IPS DF 6.9 (cell line): ENCODE measurements around the gene ZNF423.

Experiments used
- DNase-seq: peaks from one replicate; pipeline ENCODE4 v3.0.0-alpha.2; 2013; ENCODE audit warnings: low read depth, low spot score
- H3K27ac ChIP-seq: one replicate; pipeline ENCODE4 v1.5.1; 2013; ENCODE audit warnings: low read length, control low read depth
- H3K27me3 ChIP-seq: 2 replicates; pipeline ENCODE4 v1.6.1; 2013; ENCODE audit warnings: mild to moderate bottlenecking, low read length; ENCODE audit not compliant: control insufficient read depth, insufficient read depth
- H3K36me3 ChIP-seq: 2 replicates; pipeline ENCODE4 v1.6.1; 2013; ENCODE audit warnings: low read length; ENCODE audit not compliant: control insufficient read depth, insufficient read depth
- H3K4me1 ChIP-seq: 2 replicates; pipeline ENCODE4 v1.6.1; 2013; ENCODE audit warnings: low read length; ENCODE audit not compliant: control insufficient read depth, insufficient read depth
- H3K4me3 ChIP-seq: 2 replicates; pipeline ENCODE4 v1.5.1; 2013; ENCODE audit warnings: mild to moderate bottlenecking, low read length
- H3K9me3 ChIP-seq: 2 replicates; pipeline ENCODE4 v1.6.1; 2013; ENCODE audit warnings: low read length, inconsistent platforms; ENCODE audit not compliant: control insufficient read depth, insufficient read depth
- WGBS: extraction: QIAGEN DNeasy Blood & Tissue Kit; methylation state at CpG from one replicate; pipeline ENCODE4 v1.1.7; 2013; ENCODE audit warnings: mixed read lengths, missing lambda C conversion rate; ENCODE audit not compliant: insufficient read length, insufficient coverage; 5-methylcytosine and 5-hydroxymethylcytosine counted together

Gene ZNF423

DNA sequence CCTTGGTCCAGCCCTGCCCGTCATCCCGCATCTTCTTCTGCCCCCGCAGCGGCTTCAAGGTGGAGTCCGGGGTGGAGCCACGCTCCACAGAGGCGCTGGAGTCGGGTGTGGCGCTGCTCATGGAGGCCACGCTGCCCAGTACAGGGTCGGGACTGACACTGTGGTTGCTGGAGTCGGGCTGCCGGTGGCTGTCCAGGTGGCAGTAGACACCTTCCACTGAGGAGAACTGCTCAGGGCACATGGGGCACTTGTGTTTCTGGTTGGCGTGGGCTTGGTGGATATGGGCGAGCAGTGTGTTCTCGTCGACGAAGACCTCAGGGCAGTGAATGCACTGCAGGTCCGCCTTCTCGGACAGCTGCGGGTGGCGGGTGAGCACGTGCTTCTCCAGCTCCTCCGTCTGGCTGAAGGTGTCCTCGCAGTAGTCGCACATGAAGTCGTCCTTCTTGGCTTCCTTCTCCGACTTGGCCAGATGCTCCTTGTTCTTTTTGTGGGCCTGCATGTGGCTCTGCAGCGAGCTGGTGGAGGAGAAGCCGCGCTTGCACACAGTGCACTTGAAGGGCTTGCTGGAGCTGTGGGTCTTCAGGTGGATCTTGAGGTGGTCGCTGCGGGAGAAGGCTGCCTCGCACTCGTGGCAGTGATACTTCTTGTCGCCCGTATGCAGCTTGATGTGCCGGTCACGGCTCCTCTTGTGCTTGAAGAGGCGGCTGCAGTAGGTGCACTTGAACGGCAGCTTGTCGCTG is 217.8 kb downstream of the ZNF423 start:
- no peaks in the 10 kb centered on the region for H3K9me3 ChIP-seq
- H3K27ac ChIP-seq = no peak overlapping the region
- H3K4me1 ChIP-seq = peaks cover 7% of the 10 kb centered on the region
- no peaks in the 10 kb centered on the region for H3K27me3 ChIP-seq
- no peak for DNase-seq
- no CpG with 5 or more reads among the region's 42 CpGs for WGBS
- peaks cover 21% of the 10 kb centered on the region for H3K36me3 ChIP-seq
- H3K4me3 ChIP-seq = no peak overlapping the region

DNA sequence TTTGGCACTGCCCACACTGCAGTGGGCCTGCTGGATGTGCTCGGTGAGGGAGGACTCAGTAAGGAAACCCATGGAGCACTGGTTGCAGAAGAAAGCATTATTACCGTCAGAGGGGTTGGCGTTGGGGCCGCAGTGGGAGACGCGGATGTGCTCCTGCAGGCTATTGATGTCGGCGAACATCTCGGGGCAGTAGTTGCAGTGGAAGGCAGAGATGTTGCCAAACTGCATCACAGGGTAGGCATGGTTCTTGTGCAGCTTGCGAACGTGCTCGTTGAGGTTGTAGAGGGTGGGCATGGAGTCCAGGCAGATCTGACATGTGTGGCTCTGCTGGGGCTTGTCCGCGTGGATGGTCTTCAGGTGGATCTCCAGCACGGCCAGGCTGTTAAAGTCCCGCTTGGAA is 218.4 kb downstream of the ZNF423 start:
- Histone ChIP-seq H3K4me1 (peaks cover 7% of the 10 kb centered on the region), H3K27me3 (no peaks in the 10 kb centered on the region), H3K4me3 (no peak overlapping the region), H3K27ac (no peak overlapping the region), H3K36me3 (peaks cover 21% of the 10 kb centered on the region), H3K9me3 (no peaks in the 10 kb centered on the region)
- no peak for DNase-seq
- WGBS = no CpG with 5 or more reads among the region's 16 CpGs

DNA sequence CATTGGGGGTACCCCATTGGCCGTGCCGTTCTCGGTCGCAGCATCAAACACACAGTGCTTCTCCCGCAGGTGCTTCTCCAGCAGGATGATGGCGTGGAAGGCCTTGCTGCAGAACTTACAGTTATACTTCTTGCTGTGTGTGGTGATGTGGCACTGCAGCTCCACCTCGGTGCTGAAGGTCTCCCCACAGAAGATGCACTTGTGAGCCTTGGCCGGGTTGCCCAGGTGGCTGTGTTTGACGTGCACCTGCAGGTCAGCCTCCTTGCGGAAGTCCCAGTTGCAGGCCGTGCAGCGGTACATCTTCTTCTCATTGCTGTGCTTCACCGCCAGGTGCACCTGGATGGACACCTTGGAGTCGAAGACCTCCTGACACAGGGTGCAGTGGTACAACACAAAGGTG is 219.3 kb downstream of the ZNF423 start:
- DNase-seq = no peak
- H3K4me1 ChIP-seq = peaks cover 7% of the 10 kb centered on the region
- H3K36me3 ChIP-seq = peaks cover 21% of the 10 kb centered on the region
- WGBS = no CpG with 5 or more reads among the region's 14 CpGs
- H3K27me3 ChIP-seq = no peaks in the 10 kb centered on the region
- H3K4me3 ChIP-seq = no peak overlapping the region
- H3K27ac ChIP-seq = no peak overlapping the region
- H3K9me3 ChIP-seq = no peaks in the 10 kb centered on the region

DNA sequence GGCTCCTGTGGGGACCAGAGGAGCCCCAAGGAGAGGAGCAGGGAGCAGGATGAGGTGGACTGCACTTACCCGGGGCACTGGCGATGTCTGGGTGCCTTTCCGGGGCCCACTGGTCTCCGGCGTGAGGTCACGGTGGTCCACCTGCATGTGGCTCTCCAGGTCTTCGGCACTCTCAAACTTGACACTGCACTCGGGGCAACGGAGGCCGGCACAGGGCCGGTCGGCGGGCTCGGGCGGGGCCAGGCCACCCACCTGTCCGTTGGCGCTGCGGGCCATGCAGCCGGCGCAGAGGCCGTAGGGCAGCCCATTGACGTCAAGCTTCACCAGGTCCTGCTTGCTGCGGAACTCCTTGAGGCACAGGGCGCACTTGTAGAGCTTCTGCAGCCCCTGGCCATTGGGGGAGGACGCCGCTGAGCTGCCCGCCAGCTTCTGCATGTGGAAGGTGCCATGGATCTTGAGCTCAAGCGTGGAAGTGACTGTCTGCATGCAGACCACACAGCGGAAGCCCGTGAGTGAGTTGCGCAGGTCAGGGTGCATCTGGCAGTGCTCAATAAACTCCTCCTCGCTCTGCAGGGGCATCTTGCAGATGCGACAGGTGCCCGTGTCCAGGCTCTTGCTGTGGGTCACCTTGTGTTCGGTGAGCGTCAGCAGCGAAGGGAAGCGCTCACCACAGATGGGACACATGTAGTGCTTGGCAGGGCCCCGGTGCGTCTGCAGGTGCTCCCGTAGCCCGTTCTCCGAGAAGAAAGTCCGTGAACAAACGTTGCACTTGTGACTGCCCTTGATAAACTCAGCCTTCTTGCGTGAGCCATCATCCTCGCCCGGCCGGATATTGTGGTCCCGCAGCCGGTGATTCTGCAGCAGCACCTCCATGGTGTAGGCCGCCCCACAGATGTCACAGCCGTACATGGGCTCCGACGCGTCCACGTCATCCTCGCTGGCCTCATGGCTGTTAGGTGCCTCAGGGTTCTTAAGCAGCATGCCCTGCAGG is 220.0 kb downstream of the ZNF423 start:
- WGBS = no CpG with 5 or more reads among the region's 58 CpGs
- no peaks in the 10 kb centered on the region for H3K27me3 ChIP-seq

DNA sequence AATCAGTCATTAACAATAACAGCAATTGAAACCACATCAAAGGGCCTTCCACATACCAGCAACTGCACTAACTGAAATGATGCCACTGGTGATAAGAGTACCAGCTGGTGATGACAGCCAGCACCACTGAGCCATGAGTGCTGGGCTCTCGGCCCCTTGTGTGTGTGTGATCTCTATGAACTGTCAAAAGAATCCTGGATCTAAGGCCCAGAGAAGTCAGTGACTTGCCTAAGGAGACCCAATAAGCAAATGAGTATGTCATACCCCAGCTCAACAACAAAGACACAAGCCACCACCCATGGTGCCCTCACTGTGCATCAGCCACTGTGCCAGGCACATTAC is 220.9 kb downstream of the ZNF423 start:
- no peaks in the 10 kb centered on the region for H3K27me3 ChIP-seq
- H3K27ac ChIP-seq = no peak overlapping the region
- no peak overlapping the region for H3K4me3 ChIP-seq
- no peak for DNase-seq
- WGBS = no CpG with 5 or more reads among the region's 1 CpG
- H3K36me3 ChIP-seq = peaks cover 23% of the 10 kb centered on the region
- H3K4me1 ChIP-seq = peaks cover under 1% of the 10 kb centered on the region
- H3K9me3 ChIP-seq = no peaks in the 10 kb centered on the region

More for the DNA sequence above, 220.0 kb downstream of the ZNF423 start:
- no peak for DNase-seq
- Histone ChIP-seq H3K9me3 (no peaks in the 10 kb centered on the region), H3K36me3 (peaks cover 22% of the 10 kb centered on the region), H3K4me3 (no peak overlapping the region), H3K27ac (no peak overlapping the region), H3K4me1 (peaks cover 7% of the 10 kb centered on the region)

DNA sequence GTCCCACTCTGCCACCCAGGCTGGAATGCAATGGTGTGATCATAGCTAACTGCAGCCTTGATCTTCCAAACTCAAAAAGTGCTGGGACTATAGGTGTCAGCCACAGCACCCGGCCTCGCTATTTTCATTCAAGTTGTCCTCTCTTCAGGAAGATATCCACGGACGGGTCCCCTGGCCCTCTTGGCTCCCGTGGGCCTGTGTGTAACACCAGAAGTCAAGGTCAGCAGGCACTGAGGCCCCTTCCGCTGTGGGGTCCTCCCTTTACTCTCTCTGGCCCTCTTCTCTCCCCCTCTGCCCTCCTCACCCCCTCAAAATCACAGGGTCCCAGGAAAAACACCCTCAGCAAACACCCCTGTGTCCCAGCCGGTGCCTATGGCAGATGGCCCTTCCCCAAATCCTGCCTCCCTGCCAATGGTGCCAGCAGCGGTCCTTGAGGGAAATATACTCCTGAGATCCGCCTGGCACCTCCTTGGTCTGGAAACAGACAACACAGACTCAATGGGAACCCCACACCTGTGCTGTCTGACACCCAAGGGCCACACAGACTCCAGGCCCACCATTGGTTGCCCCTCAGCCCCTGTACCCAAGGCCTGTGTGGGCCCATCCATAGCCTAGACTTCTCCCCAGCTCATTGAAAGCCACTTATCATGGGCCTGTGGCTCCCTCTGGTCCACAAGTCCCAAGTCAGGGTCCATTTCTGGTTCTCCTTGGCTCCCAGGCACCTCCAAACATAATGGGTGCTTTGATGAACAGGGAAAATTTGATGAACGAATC is 221.5 kb downstream of the ZNF423 start:
- H3K4me1 ChIP-seq = no peaks in the 10 kb centered on the region; the same call in 1 of the 2 replicates
- H3K27me3 ChIP-seq = no peaks in the 10 kb centered on the region
- no peak for DNase-seq
- no CpG with 5 or more reads among the region's 10 CpGs for WGBS
- H3K27ac ChIP-seq = no peak overlapping the region
- H3K9me3 ChIP-seq = no peaks in the 10 kb centered on the region
- peaks cover 23% of the 10 kb centered on the region for H3K36me3 ChIP-seq
- no peak overlapping the region for H3K4me3 ChIP-seq

DNA sequence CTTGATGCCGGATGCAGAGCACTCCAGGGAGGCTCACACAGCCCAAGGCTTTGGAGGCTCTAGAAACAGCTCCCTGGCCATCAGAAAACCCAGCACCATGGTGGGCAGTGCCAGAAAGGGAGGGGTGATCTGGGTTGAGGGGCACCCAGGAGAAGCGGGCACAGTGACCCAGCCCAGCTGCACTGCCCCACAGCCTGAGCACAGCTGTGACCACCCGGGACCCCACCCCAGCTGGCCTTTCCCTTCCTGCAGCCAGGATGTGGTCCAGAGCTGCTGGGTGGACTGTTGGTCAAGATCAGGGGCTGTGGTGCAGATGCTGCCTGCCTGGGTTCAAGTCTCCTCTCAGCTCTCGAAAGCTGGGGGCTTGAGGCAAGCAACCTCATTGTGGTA is 223.1 kb downstream of the ZNF423 start:
- WGBS = no CpG with 5 or more reads among the region's 4 CpGs
- Histone ChIP-seq H3K4me1 (no peaks in the 10 kb centered on the region), H3K27ac (no peak overlapping the region), H3K36me3 (peaks cover 14% of the 10 kb centered on the region), H3K9me3 (peaks cover 2% of the 10 kb centered on the region; the same call in 1 of the 2 replicates), H3K4me3 (no peak overlapping the region), H3K27me3 (no peaks in the 10 kb centered on the region)
- no peak for DNase-seq

DNA sequence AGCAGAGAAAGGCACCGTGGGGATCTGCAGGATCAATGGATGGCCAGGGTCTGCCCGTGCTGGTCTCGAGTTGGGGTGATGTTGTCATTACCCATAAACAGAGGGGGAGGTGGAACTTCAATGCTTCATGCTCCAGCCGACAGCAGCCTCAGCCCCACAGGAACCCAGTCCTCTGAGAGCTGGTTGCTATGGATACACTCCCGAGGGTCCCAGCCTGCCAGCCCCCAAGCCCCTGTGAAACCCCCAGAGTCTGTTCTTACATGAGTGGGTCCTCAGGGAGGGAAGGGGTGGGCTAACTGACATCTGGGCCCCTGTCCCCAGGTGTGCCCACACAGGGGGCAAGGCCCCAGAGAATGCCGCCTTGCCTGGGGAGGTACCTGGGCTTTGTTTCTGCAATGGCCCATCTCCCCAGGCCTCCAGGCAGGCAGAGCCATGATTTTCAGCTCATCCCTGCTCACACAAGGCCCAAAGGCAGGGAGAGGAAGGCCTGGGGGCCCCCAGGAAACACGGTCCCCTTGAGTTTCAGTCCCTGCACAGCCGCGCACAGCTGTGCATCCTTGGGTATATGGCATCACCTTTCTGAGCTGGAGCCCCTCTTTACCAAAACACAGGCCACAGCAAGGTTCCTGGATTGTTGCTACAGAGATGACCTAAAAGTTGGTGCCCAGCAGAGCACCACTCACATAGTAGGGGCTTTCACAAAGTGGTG is 223.7 kb downstream of the ZNF423 start:
- Histone ChIP-seq H3K9me3 (peaks cover 2% of the 10 kb centered on the region; the same call in 1 of the 2 replicates), H3K27me3 (no peaks in the 10 kb centered on the region), H3K36me3 (peaks cover 9% of the 10 kb centered on the region), H3K4me1 (no peaks in the 10 kb centered on the region), H3K27ac (no peak overlapping the region), H3K4me3 (no peak overlapping the region)
- no peak for DNase-seq
- no CpG with 5 or more reads among the region's 9 CpGs for WGBS

DNA sequence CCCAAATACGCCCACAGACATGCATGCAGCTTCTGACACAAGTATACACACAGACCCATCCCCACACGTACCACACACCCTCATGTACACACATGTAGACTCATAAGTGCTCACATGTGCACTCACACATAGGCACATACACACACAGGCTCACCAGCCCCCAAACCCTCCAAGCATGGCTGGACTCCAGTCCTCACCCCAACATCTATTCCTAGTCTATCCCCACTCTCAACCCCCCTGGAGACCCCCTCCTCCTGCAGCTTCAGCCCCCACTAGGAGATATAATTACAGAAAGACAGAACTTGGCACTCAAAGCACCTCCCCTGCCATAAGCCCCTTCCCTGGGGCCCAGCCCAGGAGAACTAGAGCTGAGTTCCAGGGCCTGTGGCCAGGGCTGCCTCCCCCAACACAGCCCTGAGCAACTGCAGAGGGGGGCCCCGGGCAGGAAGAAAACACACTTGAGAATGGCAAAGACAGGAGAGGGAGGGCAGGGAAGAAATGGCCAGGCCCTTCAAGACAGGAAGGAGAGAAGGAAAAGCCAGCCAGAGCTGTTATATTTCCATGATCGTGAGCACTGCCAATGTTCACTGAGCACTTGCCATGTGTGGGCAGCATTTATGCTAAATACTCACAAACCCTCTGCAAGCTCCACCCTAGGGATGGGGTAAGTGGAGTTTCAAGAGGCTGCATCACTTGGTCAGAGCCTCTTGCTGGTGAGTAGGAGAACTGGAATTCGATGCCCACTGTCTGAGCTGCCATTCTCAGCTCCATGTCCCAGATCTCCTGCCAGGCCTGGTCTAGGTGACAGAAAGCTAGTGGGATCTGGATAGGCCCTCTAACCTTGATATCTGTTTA is 224.5 kb downstream of the ZNF423 start:
- Histone ChIP-seq H3K4me1 (no peaks in the 10 kb centered on the region), H3K4me3 (no peak overlapping the region), H3K27ac (no peak overlapping the region), H3K27me3 (no peaks in the 10 kb centered on the region), H3K36me3 (peaks cover 8% of the 10 kb centered on the region), H3K9me3 (peaks cover 2% of the 10 kb centered on the region; the same call in 1 of the 2 replicates)
- no CpG with 5 or more reads among the region's 5 CpGs for WGBS
- DNase-seq = no peak
